SH-SY5Y (cell line): ENCODE measurements around the gene ADARB2.

Experiments
- GATA2 ChIP-seq: IDR thresholded peaks from 2 replicates; pipeline ENCODE4 v1.6.1; 2011; ENCODE audit warnings: mild to moderate bottlenecking, low read depth, low read length
- GATA3 ChIP-seq: IDR thresholded peaks from 2 replicates; pipeline ENCODE4 v1.6.1; 2011; ENCODE audit warnings: low read depth, mild to moderate bottlenecking, low read length, moderate library complexity

- no peak for TF ChIP-seq GATA3
- TF ChIP-seq GATA2: no peak
Measured at GRCh38 chr10:1172256-1172984, 564.9 kb downstream of the ADARB2 start.
